Hematopoietic multipotent progenitor cell treated with erythropoietin and hydrocortisone succinate and interleukin-3 and kit ligand, for 8 days (in vitro differentiated cells): Measurements from ENCODE around the gene LMX1A.

ENCODE experiments used
- DNase-seq: peaks from one replicate; pipeline ENCODE4 v3.0.0-alpha.2; 2015

LMX1A gene

DNA sequence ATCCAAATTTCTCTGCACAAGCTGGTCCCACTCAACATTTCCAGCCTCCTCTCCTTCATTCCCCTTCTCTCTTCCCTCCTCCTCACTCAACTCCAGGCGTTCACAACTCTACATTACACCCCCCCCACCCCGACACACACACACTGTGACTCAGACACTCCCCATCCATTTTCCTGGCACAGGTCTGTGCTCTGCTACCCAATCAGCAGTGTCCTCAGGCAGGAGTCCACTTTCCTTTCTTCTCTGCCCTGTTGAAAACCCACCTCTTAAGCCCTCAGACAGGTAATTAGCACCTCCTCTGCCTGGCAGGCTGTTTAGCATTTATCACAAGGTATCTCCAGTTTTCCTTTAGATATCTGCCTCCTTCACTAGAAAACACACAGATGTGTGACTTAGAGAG is 8.8 kb upstream of the LMX1A start:
- no peak for DNase-seq

GRCh38 chr1:165364568-165365133 is 8.1 kb upstream of the LMX1A start:
- peak; percentile 10 for DNase-seq

DNA sequence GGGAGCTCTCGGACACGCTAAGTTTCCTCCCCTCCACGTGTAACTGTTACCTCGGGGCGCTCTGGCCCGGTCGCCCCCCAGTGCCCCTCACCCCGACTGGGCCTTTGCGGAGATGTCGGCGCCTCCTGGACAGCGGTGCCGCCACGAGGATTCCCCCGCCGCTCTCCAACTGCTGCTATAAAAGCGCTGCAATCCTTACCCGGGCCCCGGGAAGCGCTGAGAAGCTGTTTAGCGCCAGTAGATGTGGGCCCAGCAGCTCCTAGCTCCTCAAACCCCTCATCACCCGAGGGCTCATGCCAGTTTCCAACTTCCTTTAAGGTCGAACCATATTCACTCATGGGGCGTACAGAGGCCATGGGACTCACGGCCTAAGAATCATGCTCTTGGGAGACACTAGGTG is 361 bp upstream of the LMX1A start:
- DNase-seq: no peak

GRCh38 chr1:165355139-165355976 is 1.2 kb downstream of the LMX1A start:
- DNase-seq: no peak

DNA sequence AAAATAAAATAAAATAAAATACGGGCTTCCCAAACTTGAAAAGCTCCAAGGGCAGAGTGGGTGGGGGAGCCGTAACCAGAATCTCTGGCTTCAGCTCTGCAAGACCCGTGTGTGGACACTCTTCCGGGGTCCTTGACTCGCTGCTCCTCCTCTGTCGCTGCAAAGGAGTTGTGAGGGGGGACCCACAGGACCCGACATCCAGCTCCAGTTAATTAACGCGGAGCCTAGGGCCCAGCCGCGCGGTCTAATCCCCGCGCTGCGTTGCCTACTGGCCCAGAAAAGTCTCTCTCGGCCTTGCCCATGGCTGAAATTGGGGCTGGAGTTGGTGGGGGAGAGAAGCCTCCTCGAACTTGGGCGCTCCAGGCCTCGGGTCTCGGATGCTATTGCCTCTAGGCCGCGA is 1.8 kb downstream of the LMX1A start:
- no peak for DNase-seq

- no peak for DNase-seq
Observed at GRCh38 chr1:165353731-165354671, 2.5 kb downstream of the LMX1A start.

GRCh38 chr1:165352442-165353293 is 3.8 kb downstream of the LMX1A start:
- no peak for DNase-seq

DNA sequence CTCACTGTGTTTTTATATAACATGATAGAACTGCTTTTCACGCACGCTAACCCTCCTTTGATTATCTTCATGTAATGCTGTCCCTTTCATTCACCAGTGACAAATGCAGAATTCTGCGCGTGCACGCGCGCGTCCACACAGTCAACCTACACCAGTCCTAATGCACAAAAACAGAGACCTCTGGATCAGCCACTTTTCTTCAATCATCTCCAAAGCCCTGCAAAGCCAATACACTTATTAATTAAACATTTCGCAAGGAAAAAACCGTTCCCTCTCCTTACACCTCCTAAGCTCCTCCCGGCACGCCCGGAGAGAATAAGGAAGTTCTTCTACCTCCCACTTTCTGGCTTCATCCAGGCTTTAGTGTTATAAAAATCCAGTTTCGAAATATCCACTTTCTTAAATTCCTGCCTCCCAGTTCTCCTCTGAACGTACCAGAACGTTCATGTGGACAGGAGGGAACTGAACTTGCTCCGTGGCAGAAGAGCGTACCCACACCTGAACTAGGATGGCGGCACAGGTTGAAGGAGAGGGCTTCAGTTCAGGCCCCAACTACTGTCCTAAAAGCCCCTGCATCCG is 4.6 kb downstream of the LMX1A start:
- DNase-seq: no peak

GRCh38 chr1:165350840-165351239 is 5.7 kb downstream of the LMX1A start:
- no peak for DNase-seq

GRCh38 chr1:165345502-165345901 is 11.0 kb downstream of the LMX1A start:
- DNase-seq: no peak

GRCh38 chr1:165344736-165345135 is 11.8 kb downstream of the LMX1A start:
- no peak for DNase-seq

GRCh38 chr1:165344198-165344597 is 12.3 kb downstream of the LMX1A start:
- no peak for DNase-seq

- no peak for DNase-seq
Observed at GRCh38 chr1:165342587-165342986, 13.9 kb downstream of the LMX1A start.

DNA sequence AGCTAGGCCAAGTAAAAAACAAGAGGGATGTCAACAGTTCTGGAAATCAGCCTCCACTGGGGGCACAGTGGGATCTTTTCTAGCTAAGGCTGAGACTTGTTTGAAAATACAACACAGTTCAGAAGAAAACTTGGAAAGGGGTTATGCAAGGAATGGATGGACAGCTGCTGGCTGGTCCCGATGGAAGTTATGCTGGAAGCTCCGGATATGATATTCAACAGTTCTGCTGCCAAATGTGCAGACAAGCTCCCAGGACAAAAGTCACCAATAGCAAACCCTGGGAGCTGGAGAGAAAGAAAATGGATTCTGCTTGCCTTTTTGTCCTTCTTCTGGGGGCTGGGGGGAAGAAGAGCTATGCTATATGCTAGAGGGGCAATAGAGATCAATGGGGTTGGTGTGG is 14.3 kb downstream of the LMX1A start:
- DNase-seq: no peak

DNA sequence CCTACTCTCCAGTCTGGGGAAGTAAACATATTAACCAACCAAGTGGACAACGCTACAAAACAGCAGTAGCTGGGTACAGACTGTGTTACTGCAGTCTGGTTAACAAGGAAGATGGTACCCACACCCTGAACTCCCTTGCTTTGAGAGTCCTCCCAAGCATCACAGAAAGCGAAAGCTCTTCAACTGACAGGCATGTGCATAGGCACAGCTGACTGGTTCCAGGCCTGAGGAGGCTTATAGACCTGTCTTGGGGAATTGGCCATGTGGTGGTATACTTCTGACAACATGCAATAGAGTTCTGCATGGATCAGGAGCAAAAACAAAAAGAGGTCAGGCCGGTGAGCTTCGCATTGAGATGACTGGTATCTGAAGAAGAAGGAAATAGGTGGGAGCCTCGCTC is 17.4 kb downstream of the LMX1A start:
- DNase-seq: no peak

GRCh38 chr1:165330483-165330882 is 26.0 kb downstream of the LMX1A start:
- DNase-seq: no peak

DNA sequence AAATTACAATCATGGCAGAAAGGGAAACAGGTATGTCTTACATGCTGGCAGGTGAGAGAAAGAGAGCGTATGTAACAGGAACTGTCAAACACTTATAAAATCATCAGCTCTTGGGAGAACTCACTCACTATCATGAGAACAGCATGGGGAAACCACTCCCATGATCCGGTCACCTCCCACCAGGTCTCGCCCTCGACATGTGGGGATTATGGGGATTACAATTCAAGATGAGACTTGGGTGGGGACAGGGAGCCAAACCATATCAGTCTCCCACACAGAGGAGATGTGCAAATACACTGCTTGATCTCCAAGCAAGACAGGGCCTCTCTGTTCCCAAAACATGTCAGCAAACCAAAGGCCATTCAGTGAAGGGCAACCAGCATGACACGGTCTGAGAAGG is 27.4 kb downstream of the LMX1A start:
- no peak for DNase-seq

DNA sequence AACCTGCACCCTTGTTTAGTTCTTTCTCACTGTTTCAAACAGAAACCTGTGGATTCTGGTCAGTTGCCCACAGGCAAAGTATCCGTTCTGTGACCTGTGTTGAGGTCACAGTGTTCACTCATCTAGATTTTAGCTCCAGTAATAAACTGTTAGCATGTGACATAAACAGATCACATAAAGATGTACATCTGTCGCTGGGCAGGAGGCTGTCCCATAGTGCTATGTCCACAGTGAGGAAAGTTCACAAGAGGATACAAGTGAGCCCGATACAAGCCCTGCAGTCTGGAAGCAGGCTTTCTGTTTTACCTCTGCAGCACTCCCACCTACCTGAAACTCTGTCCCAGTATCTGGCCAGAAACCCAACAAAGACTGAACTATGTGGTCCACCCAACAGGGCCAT is 28.4 kb downstream of the LMX1A start:
- no peak for DNase-seq

DNA sequence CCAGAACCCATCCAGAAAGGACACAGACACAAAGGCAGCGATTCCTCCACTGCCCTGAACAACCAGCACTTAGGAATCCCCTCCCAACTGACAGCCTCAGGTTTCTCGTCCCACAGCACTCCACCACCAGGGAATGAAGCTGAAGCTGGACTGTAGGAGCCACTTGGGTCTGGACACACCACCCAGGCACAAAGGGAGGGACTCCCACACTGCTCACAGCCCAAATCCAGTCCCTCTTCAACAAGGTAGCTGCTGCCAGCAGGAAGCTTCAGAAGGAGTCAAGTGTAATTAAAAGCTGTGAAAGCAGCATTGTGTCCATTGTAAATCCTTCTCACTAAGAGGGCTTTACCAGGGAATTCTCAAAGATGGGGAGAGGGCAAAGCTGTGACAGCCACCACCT is 29.0 kb downstream of the LMX1A start:
- DNase-seq: no peak

DNA sequence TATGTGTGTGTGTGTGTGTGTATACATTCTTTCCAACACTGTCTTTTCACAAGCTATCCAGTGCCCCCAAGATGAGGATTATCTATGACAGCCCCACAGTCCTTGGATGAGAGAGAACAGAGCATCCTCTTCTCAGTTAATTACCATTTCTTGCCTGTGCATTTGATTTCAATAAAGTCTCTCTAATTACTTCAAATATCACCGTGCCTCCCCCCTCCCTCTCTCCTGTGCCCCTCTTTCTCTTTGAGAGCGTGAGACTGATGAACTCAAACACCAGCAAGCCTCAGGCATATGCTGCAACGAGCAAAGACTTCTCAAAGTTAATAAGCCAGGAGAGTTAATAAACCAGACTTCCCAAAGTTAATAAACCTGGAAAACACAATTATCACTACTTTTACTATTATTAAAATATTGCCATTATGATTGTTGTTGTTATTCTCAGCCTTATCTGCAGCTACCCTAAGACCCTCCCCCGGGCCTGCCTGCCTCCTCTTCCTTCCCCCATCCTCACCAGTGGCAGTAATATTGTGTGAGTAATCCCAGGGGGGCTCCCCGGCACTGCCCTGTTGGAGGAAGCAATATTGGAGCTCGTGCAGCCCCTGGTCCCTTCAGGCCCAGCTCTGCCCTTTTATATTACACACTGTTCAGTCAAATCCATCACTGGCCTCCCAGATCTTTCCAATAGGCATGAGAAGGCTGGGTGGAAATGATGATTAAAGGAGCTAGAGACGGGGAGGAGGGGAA is 30.9 kb downstream of the LMX1A start:
- no peak for DNase-seq

GRCh38 chr1:165324050-165324449 is 32.5 kb downstream of the LMX1A start:
- no peak for DNase-seq

DNA sequence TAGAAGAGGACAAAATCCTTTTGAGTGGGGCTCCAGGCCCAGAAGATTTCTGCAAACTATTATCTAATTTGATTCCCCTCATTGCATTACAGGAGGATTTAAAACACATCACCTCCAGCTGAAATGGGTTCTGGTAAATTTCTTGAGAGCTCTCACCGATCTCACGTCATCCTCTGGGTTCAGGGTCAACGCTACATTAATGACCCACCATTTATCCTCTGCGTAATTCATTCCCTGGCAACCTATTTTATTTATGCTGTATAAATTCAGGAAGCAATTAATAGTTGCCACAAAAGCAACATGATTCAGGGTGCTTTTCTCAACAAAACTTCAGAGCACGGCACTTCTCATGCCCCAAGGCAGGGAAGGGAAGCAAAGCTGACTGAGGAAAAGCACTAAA is 38.9 kb downstream of the LMX1A start:
- DNase-seq: no peak
